B cell (primary cell): ENCODE data around the gene CAPN5. TPM values are rescaled to one million over a fixed set of nuclear protein-coding genes. Genes with fewer than 3 reads are reported as not detected.

Experiments
- ATAC-seq: fragments of 200-7000 bp; cut with Tn5 transposase; one replicate; pipeline ENCODE4 v1.10.0; 2021; ENCODE audit warnings: low read depth, mild to moderate bottlenecking, moderate number of reproducible peaks, moderate library complexity
- CTCF ChIA-PET: fragments of 350-600 bp; sonication (Branson Sonifier 250); formaldehyde crosslinking; loops from one replicate; lab custom pipeline; 2021; ENCODE audit warnings: antibody characterized with exemption, inconsistent platforms; lab: Charles Lee
- POLR2A ChIA-PET: fragments of 350-600 bp; sonication (Branson Sonifier 250); formaldehyde crosslinking; loops from one replicate; lab custom pipeline; 2021; ENCODE audit warnings: antibody characterized with exemption; lab: Charles Lee
- DNase-seq: peaks from one replicate; pipeline ENCODE4 v3.0.0; 2013
- H2AFZ ChIP-seq: 2 replicates; pipeline ENCODE4 v1.6.1; 2012; ENCODE audit warnings: mild to moderate bottlenecking, low read depth, low read length; ENCODE audit not compliant: insufficient read depth, poor library complexity, severe bottlenecking
- H3K27ac ChIP-seq, 2 donors: 1 replicate in 1 of 2; 2 replicates in 1 of 2; pipeline ENCODE4 v1.5.1; 2012 to 2013; ENCODE audit warnings: low read length in 2 of 2, mild to moderate bottlenecking in 2 of 2, moderate library complexity in 1 of 2
- H3K27me3 ChIP-seq, 4 experiments: fragments of 200-600 bp in 1 of 4; sonication (generic) in 1 of 4; replicated peaks in 1 of 4; 1 replicate in 2 of 4; 2 replicates in 2 of 4; pipeline versions ENCODE4 v1.6.1 to v1.7.0; 2013 to 2016; ENCODE audit warnings: low read length in 3 of 4, mild to moderate bottlenecking in 2 of 4, mixed read lengths in 1 of 4, moderate library complexity in 1 of 4; ENCODE audit not compliant: insufficient read depth in 4 of 4, control insufficient read depth in 3 of 4; ENCODE audit errors: control extremely low read depth in 1 of 4
- H3K36me3 ChIP-seq, 2 experiments: replicated peaks in 1 of 2; 1 replicate in 1 of 2; 2 replicates in 1 of 2; pipeline versions ENCODE4 v1.6.1 to v1.7.1; 2013; ENCODE audit warnings: low read length in 1 of 2; ENCODE audit not compliant: insufficient read depth in 2 of 2, control insufficient read depth in 1 of 2; ENCODE audit errors: control extremely low read depth in 1 of 2, extremely low read depth in 1 of 2
- H3K4me1 ChIP-seq, 2 donors: fragments of 200-600 bp in 1 of 2; sonication (generic) in 1 of 2; 1 replicate in 1 of 2; 2 replicates in 1 of 2; pipeline versions ENCODE4 v1.5.1 to v1.6.1; 2013 to 2017; ENCODE audit warnings: low read length in 2 of 2; ENCODE audit not compliant: control insufficient read depth in 2 of 2, insufficient read depth in 2 of 2
- H3K4me2 ChIP-seq: replicated peaks from 2 replicates; pipeline ENCODE3; 2012; ENCODE audit warnings: mild to moderate bottlenecking, low read depth, low read length; ENCODE audit not compliant: poor library complexity, severe bottlenecking
- H3K4me3 ChIP-seq, 5 experiments: fragments of 200-600 bp in 1 of 5; sonication (generic) in 1 of 5; 1 replicate in 3 of 5; 2 replicates in 2 of 5; pipeline versions ENCODE4 v1.5.1 to v1.7.0; 2011 to 2016; ENCODE audit warnings: low read length in 4 of 5, mild to moderate bottlenecking in 4 of 5, low read depth in 2 of 5, control low read depth in 1 of 5, moderate library complexity in 1 of 5; ENCODE audit not compliant: insufficient read depth in 1 of 5; ENCODE audit errors: control extremely low read depth in 1 of 5, extremely low read depth in 1 of 5
- H3K79me2 ChIP-seq: fragments of 200-600 bp; sonication (generic); one replicate; pipeline ENCODE4 v1.6.0; 2016; ENCODE audit warnings: low read length; ENCODE audit not compliant: control insufficient read depth, insufficient read depth
- H3K9ac ChIP-seq: fragments of 200-600 bp; sonication (generic); 2 replicates; pipeline ENCODE4 v1.6.1; 2017; ENCODE audit warnings: mild to moderate bottlenecking, low read length, moderate library complexity
- H3K9me3 ChIP-seq, 3 donors: one replicate each; pipeline versions ENCODE4 v1.6.1 to v1.7.1; 2013; ENCODE audit warnings: low read length in 2 of 3; ENCODE audit not compliant: control insufficient read depth in 2 of 3, insufficient read depth in 1 of 3; ENCODE audit errors: control extremely low read depth in 1 of 3
- H4K20me1 ChIP-seq: 2 replicates; pipeline ENCODE4 v1.6.0; 2012; ENCODE audit warnings: mild to moderate bottlenecking, low read length; ENCODE audit not compliant: insufficient read depth, control insufficient read depth, poor library complexity, severe bottlenecking
- H3K27ac Mint-ChIP-seq: one replicate; pipeline ENCODE4 v1.8.0; 2021; ENCODE audit warnings: mixed read lengths
- H3K27me3 Mint-ChIP-seq: one replicate; pipeline ENCODE4 v1.8.0; 2021; ENCODE audit warnings: mixed read lengths
- H3K4me1 Mint-ChIP-seq: one replicate; pipeline ENCODE4 v1.8.0; 2021; ENCODE audit warnings: mixed read lengths
- H3K4me3 Mint-ChIP-seq: one replicate; pipeline ENCODE4 v1.8.0; 2021; ENCODE audit warnings: mixed read lengths
- H3K9me3 Mint-ChIP-seq: one replicate; pipeline ENCODE4 v1.8.0; 2022; ENCODE audit warnings: mixed read lengths; ENCODE audit not compliant: insufficient read depth
- EZH2 ChIP-seq: IDR thresholded peaks from 2 replicates; pipeline ENCODE4 v1.6.1; 2012; ENCODE audit warnings: borderline replicate concordance, low read depth, mild to moderate bottlenecking, moderate library complexity, low read length; ENCODE audit not compliant: insufficient read depth, poor library complexity, severe bottlenecking
- WGBS: methylation state at CpG from one replicate; pipeline ENCODE4 v1.1.5; 2013; ENCODE audit warnings: missing lambda C conversion rate; ENCODE audit not compliant: insufficient coverage; 5-methylcytosine and 5-hydroxymethylcytosine counted together
- intact Hi-C: fragments of 100-400 bp; cut with micrococcal nuclease; formaldehyde crosslinking; loops from one replicate; pipeline ENCODE4 v1.10.0; 2022
- polyA plus RNA-seq: library from polyadenylated mRNA; depleted of rRNA; stranded (reverse); fragments of >200 nt; gene quantifications from 2 replicates; pipeline ENCODE4 v1.2.3, GENCODE V29; 2012
- total RNA-seq, 2 donors: library from RNA; stranded (reverse); fragments of 120-200 nt in 1 of 2; gene quantifications; 1 replicate in 1 of 2; 2 replicates in 1 of 2; pipeline versions ENCODE4 v1.2.3 to v1.2.4, GENCODE V29; 2013 to 2022
- TF ChIP-seq, protein P1 (sequence below): fragments of 200-600 bp; IDR thresholded peaks from one replicate; pipeline ENCODE4 v1.8.0; 2022; ENCODE audit warnings: antibody characterized with exemption, mild to moderate bottlenecking

CAPN5 gene
- total and polyA plus RNA-seq, 2 donors (not counting 1 experiment from before 2014, with no cell fraction given): 0.74 to 0.78 TPM

- Histone ChIP-seq H3K9me3 (no peaks in the 10 kb centered on the region), H3K4me1 (peaks cover 0 to 10% of the 10 kb centered on the region in 2 donors), H3K9ac (no peak overlapping the region), H3K27me3 (peaks cover 0 to 11% (median 3%) of the 10 kb centered on the region in 4 experiments), H3K79me2 (no peaks in the 10 kb centered on the region), H3K4me3 (peak overlapping the region in 2 of 5 experiments; percentile 20 to 31), H3K4me2 (peak overlapping the region; percentile 63), H4K20me1 (no peaks in the 10 kb centered on the region), H2AFZ (peak overlapping the region; percentile 73), H3K36me3 (no peaks in the 10 kb centered on the region), H3K27ac (no peak overlapping the region)
- peaks cover 16% of the 10 kb centered on the region for H3K27me3 Mint-ChIP-seq
- CTCF ChIA-PET: interaction anchor here (0.9 to 3.4 kb wide), 2 partner anchors 21 to 56 kb away, joined by 3 to 14 read pairs; partner anchors contain the start of gene MYO7A
- intact Hi-C loops: no loop called here
- TF ChIP-seq, protein P1, sequence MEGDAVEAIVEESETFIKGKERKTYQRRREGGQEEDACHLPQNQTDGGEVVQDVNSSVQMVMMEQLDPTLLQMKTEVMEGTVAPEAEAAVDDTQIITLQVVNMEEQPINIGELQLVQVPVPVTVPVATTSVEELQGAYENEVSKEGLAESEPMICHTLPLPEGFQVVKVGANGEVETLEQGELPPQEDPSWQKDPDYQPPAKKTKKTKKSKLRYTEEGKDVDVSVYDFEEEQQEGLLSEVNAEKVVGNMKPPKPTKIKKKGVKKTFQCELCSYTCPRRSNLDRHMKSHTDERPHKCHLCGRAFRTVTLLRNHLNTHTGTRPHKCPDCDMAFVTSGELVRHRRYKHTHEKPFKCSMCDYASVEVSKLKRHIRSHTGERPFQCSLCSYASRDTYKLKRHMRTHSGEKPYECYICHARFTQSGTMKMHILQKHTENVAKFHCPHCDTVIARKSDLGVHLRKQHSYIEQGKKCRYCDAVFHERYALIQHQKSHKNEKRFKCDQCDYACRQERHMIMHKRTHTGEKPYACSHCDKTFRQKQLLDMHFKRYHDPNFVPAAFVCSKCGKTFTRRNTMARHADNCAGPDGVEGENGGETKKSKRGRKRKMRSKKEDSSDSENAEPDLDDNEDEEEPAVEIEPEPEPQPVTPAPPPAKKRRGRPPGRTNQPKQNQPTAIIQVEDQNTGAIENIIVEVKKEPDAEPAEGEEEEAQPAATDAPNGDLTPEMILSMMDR: no peak
- TF ChIP-seq EZH2: no peak
- no peak overlapping the region for H3K27ac Mint-ChIP-seq
- H3K4me3 Mint-ChIP-seq: peak overlapping the region; percentile 83
- POLR2A ChIA-PET: no interaction called here
- DNase-seq: peak; percentile 31
- H3K9me3 Mint-ChIP-seq: no peaks in the 10 kb centered on the region
- 25% methylated on average over 38 of the region's 47 CpGs for WGBS
- peaks cover 7% of the 10 kb centered on the region for H3K4me1 Mint-ChIP-seq
- peak; percentile 60 for ATAC-seq
These were observed 81.0 kb downstream of the CAPN5 start for GRCh38 chr11:77147668-77148321.

DNA sequence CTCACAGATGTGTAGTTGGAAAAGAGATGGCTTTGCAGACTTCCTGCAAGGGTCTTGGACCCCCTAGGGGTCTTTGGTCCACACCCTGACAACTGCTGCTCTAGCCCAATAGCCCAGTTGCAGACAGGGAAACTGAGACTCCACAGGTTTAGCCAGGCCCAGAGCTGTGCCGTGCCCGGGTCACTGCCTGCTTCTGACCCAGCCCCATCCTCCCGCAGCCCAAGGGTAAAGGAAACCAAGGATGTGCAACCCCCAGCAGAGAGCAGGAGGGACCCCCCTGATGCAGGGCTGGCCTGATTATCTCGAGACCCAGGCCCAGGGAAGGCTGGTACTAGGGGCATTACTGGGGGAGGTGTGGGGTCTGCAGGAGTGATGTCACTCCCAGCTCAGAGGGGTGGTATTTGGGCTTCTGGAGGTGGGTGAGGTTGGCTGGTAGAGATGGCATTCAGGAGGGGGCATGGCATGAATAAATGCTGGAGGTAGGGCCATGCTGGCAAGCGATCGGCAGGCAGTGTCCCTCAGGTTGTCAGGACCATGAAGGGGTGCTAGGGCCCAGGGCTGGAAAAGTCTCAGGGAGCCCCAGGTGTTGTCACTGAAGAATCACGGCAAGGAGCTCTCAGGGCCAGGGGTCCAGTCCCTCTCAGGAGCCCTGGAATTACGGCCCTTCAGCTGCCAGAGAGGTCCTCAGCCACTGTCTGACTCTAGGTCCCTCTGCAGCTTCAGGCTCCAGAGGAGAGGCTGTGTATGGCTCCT, 82.4 kb downstream of the CAPN5 start:
- Histone ChIP-seq H3K9ac (no peak overlapping the region), H3K4me1 (peaks cover 0 to 10% of the 10 kb centered on the region in 2 donors), H3K36me3 (no peaks in the 10 kb centered on the region), H2AFZ (no peak overlapping the region), H3K27me3 (peaks cover 0 to 11% (median 3%) of the 10 kb centered on the region in 4 experiments), H3K27ac (no peak overlapping the region), H3K79me2 (no peaks in the 10 kb centered on the region), H3K4me3 (no peak overlapping the region), H3K4me2 (no peak overlapping the region), H3K9me3 (no peaks in the 10 kb centered on the region), H4K20me1 (no peaks in the 10 kb centered on the region)
- Mint-ChIP-seq H3K4me1 (peaks cover 7% of the 10 kb centered on the region), H3K4me3 (no peak overlapping the region), H3K27ac (no peak overlapping the region), H3K27me3 (peaks cover 18% of the 10 kb centered on the region), H3K9me3 (no peaks in the 10 kb centered on the region)
- ATAC-seq (no peak), DNase-seq (no peak)
- CTCF ChIA-PET: interaction anchor here (3.4 kb wide), 1 partner anchor 22 kb away, joined by 14 read pairs; the partner anchor contains the start of gene MYO7A
- POLR2A ChIA-PET: no interaction called here
- WGBS: 93% methylated on average over 8 of the region's 8 CpGs
- TF ChIP-seq, protein P1: no peak
- no peak for TF ChIP-seq EZH2
- intact Hi-C loops: no loop called here
